ENCODE measurements around the gene ZNF853.

The ZNF853 gene

GRCh38 chr7:6636741-6637543 lies 21.5 kb downstream of the ZNF853 start, which contains the start of gene ZNF316:
TSS of gene ZNF316 (plus strand) at chr7:6637318. CDS start at chr7:6642410, 5,092 bp downstream.
- no peak for DNase-seq (ENCODE audit: low read depth)

DNA sequence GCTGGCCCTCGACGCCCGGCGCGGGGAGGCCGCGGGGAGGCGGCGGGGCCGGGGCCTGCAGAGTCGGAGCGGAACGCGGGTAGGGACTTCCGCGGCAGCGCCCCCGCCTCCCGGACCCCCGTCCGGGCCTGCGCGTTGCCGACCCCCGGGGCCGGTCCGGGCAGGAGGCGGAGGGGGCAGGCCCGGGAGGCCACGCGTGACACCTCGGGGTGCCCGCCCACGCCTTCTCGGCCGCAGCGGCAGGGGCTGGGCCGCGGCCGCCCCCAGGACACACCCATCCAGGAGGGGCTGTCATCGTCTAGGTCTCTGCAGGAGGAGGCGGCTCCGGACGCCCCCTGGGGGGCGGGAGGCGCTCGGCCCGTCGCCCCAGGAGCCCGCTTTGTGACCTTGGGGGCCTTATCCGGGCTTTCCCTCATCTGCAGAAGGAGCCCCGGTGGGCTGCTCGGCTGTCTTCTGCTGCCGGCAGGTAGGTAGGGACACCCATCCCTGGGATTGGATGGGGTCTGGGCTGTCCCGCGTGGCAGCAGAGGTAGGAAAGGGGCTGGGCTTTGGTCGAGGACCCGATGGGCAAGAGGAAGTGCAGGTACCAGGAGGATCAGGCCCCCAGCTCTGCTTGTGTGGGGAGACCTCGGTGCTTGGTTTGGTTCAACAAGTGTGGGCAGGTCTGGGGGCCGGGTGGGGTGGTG lies 22.3 kb downstream of the ZNF853 start:
- no peak for DNase-seq (ENCODE audit: low read depth)

DNA sequence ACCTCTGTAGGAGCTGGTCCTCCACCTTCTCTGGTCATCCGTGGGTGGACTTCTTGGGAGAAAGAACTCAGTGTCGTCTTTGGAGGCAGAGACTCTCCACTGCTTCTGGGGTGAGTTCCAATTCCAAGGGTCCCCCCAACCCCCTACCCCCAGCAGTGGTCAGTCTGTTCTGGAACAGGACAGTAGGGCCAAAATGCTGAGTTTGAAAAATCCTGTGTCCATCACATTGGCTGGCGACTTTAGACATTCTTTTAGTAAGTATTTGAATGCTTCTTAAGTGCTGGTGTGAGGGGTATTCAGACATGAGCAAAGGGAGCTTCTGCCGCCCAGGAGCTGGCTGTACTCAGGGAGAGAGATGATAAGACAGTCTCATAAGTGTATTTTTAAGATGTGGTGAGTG lies 23.6 kb downstream of the ZNF853 start:
- DNase-seq (ENCODE audit: low read depth), result no peak

GRCh38 chr7:6639627-6640026 lies 24.2 kb downstream of the ZNF853 start:
- no peak for DNase-seq (ENCODE audit: low read depth)

GRCh38 chr7:6640246-6640721 lies 24.9 kb downstream of the ZNF853 start:
- peak; percentile 36 for DNase-seq (ENCODE audit: low read depth)

- DNase-seq (ENCODE audit: low read depth), result no peak
Measured at GRCh38 chr7:6641305-6642035, 26.1 kb downstream of the ZNF853 start.

DNA sequence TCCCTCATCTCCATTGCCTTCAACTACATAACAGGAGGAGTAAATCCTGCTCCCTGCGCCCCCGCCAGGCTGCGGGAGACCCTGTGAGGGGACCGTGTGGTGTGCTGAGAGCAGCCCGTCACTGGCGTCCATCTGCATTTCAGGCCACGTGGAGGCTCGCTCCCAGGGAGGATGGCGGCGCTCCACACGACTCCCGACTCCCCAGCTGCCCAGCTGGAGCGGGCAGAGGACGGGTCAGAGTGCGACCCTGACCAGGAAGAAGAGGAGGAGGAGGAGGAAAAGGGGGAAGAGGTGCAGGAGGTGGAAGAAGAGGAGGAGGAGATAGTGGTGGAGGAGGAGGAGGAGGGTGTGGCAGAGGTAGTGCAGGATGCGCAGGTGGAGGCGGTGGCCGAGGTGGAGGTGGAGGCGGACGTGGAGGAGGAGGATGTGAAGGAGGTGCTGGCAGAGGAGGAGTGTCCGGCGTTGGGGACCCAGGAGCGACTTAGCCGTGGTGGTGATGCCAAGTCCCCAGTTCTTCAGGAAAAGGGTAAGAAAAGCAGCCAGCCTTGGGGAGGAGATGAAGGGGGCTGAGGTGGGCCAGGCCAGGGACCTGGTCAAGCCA lies 26.9 kb downstream of the ZNF853 start:
- no peak for DNase-seq (ENCODE audit: low read depth)

- DNase-seq (ENCODE audit: low read depth), result no peak
Measured at GRCh38 chr7:6642861-6643640, 27.6 kb downstream of the ZNF853 start.

DNA sequence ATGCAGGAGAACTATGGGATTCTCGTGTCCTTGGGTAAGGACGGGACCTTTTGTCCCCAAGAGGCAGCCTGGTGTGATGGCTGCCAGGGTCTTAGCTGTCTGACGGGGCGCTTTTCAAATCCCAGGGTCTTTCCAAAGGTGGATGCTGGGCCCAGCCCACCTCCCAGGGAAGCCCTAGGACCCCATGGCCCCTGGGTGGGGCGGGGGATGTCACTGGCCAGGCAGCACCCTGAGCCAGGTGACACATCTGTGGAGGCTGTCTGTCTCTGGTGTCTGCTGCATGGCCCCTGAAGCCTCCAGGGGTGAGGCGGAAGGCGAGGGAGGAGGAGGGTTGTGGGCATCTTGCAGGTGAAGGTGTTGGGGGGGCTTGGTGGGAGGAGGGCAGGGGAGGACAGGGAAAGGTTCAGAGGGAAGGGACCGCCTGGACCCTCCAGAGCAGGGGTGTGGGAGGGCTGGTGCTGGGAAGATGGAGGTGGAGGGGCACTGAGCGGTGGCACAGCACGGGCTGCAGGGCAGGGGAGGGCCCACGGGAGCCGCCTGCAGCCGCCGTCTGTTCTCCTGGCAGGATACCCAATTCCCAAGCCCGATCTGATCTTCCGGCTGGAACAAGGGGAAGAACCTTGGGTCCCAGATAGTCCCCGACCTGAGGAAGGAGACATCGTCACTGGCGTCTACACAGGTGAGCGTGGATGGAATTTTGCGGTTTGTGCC lies 28.7 kb downstream of the ZNF853 start:
- no peak for DNase-seq (ENCODE audit: low read depth)

DNA sequence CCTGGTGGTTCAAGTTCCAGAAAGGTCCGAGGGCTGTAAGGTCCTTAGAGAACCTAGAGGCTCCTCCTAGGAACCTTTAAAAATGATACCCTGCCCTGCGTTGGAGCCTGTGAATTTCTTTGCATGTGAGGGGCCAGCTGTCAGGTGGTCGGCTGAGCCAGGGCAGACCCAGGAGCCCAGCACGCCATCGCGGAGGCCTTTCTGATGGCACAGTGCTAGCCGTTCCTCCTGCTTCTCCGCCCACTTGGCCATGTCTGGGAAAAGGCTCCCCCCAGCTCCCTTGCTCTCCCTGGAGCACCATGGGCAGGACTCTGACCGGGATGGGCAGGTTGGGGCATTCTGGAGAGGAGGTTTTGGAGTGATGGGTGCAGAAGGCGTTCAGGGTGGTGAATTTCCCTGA lies 29.3 kb downstream of the ZNF853 start:
- no peak for DNase-seq (ENCODE audit: low read depth)

DNA sequence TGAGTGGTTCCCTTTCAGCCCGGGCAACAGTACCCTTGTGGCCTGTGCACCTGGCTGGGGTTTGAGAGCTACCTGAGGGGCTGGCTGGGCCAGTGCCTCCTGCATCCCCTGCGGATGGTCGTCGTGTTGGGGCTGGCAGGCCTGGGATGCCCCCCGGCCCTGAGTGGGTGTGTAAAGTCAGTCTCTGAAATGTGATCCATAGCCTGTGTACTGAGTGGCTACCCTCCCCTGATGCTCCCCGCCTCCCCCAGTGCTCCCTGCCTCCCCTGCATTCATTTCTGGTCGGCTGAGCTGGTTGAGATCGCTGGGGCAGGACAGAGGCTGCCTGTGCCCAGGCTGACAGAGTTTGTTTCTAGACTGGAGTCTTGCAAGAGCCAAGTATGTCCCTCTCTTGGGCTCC lies 31.1 kb downstream of the ZNF853 start:
- no peak for DNase-seq (ENCODE audit: low read depth)

DNA sequence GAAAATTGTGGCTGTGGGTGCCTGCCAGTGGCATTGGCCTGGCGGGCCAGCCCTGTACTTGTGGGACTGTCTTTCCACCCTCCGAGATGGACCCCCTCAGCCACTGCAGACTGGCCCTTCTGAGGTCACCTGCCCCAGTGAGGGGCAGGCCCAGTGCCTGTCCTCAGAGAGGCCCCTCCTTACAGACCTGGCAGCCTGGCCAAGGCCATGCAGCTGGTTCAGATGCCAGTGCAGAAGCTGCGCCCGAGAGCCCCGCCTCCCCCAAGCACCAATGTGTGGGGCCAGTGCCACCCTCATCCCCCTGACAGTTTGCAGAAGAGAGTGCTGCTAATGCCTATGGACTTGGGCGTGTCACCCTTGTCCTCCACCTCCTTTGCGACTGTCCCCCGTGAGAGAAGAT lies 31.7 kb downstream of the ZNF853 start:
- DNase-seq (ENCODE audit: low read depth), result no peak

DNA sequence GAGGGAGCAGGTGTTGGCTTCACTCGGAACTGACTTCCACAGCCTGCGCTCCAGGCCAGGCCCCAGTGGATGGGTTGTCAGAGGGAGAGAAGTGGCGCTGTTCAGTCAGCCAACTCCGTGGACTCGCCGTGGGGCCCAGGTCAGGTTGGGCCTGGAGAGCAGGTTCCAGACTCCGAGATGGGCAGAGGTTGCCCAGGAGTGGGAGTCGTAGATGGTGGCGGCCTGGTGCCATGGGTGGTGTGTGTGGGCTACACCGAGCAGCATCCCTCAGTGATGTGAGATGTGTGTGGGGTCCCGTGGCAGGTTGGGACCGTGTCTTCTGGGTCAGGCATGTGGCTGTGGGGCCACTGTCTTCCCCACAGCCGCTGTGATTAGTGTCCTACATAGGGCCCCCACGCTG lies 32.1 kb downstream of the ZNF853 start:
- no peak for DNase-seq (ENCODE audit: low read depth)

DNA sequence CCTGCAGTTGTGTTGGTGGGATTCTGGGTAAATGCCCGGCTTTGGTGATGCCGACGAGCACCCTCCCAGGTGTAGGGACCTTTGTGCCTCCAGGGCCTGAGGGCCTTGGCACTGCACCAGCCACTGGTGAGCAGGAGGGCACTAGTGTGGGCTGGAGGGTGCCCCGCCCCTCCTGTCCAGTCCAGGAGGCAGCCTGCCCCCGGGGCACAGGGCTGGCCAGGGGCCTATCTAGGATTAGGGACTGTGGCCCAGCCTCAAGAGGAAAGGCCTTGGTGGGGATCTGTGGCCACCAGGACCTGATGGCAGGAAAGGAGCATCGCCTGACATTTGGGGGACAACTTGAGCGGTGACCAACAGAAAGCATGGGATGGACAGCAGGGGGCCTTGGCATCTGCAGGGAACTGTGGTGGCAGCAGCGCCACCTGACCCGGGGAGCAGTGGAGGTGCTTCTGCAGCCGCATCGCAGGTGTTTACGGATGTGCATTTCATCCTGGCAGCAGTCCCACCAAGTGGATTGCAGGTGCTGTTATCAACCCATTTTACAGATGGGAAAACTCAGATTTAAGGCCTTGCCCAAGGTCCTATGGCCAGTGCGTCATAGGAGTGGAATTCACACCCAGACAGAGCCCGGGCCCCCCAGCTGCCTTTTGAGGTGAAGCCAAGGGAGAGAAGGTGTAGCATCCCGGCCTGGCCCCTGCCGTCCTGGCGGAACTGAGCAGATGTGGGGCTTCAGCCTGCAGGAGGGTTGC lies 32.8 kb downstream of the ZNF853 start:
- no peak for DNase-seq (ENCODE audit: low read depth)

DNA sequence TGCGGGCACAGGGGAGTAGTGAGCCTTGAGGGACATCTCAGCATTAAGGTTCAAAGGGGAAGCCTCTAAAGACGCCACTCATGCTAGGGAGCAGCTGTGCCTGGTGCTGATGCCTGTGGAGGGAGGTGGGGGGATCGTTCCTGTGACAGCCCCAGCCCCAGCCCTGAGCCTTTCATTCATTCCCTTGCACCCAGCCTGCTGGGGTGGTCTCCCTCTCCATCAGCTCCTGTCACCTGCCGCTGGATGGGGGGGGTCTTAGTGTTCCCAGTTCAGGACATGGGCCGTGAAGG lies 33.4 kb downstream of the ZNF853 start:
- no peak for DNase-seq (ENCODE audit: low read depth)

- no peak for DNase-seq (ENCODE audit: low read depth)
Measured at GRCh38 chr7:6649241-6649961, 34.0 kb downstream of the ZNF853 start.

DNA sequence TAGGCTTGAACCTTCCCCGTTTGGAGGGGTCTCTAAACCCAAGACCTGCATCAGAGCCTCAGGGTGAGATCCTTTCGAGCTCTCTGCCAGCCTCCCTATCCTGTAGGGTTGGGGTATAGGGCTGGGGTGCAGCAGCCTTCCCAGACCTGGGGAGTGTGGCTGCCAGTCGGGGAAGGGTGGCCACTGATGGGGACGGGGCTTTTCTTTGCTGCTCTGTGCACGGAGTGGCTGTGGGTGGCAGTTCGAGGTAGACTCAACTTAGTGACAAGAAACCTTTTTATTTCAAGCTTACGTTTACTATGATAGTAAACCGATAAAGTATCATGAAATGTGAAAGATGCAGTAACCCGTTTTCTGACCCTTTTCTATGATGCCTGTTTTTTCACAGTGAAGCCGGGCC lies 34.7 kb downstream of the ZNF853 start:
- DNase-seq (ENCODE audit: low read depth), result no peak

DNA sequence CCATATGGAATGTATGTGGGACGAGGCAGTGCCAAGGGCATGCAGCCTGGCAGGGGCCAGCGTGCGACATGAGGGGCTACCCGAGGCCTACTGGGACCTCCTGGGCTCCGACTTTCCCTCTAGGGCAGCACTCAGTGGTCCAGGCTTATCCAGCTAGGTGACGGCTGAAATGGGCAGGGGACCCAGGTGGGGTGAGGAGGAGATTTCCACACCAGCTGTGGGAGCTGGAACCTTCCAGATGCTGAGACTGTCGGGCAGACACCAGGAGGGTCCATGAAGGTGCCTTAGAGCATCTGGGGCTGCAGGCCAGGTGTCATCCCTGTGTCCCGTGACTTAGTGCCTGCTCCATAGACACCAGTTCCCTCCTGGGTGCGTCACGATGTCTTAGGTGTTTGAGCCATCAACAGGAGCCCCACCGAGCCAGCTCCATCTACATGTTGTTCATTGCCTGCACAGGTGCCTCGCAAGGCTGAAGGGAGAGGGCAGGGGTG lies 35.2 kb downstream of the ZNF853 start:
- DNase-seq (ENCODE audit: low read depth), result no peak

DNA sequence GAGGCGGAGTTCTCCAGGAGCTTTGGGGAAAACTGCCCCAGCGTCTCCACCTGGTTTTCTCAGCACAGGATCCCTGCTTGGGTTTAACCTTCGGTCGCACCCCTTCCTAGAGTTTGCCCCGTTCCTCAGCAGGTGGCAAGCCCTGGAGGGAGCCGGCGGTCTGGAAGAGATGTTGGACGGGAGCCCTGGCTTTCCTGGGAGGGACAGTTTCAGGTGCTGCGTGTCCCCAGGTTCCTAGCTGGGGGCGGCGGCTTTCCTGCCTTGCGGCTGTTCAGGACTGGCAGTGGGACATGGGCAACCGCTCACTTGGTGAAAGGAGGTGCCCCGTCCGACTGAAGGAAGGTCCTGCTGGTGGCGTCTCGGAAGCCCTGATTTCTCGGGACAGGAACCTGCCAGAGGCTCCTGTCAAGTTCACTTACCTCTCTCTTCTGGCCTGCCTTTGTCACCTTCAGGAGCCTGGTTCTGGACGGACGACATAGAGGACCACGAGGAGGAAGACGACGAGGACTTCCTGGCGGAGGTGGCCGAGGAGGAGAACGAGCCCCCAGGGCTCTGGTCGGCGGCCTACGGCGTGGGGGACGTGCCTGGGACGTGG lies 36.5 kb downstream of the ZNF853 start:
- DNase-seq (ENCODE audit: low read depth), result no peak
